Liver (tissue), 9 donors: ENCODE measurements around the gene AK1. TPM values are rescaled to one million over a fixed set of nuclear protein-coding genes. Genes with fewer than 3 reads are reported as not detected.
"Not testable (repeated sequence)": the region's sequence is repeated elsewhere in the genome, so short reads cannot be mapped to it uniquely, and the experiment has no call there.

ENCODE experiments used
- DNase-seq: peaks from one replicate; pipeline ENCODE4 v3.0.0-alpha.2; 2017; ENCODE audit warnings: low spot score
- H3K27ac ChIP-seq, 2 donors: one replicate each; pipeline ENCODE4 v1.7.0; 2013; ENCODE audit warnings: inconsistent platforms in 2 of 2, low read length in 2 of 2, control low read depth in 1 of 2, low read depth in 1 of 2, mild to moderate bottlenecking in 1 of 2
- H3K27me3 ChIP-seq, 4 donors: one replicate each; pipeline versions ENCODE4 v1.6.1 to v1.7.0; 2013; ENCODE audit warnings: low read length in 3 of 4, inconsistent platforms in 1 of 4, mild to moderate bottlenecking in 1 of 4, moderate library complexity in 1 of 4; ENCODE audit not compliant: control insufficient read depth in 4 of 4, insufficient read depth in 4 of 4
- H3K36me3 ChIP-seq, 4 donors: one replicate each; pipeline versions ENCODE4 v1.6.1 to v1.7.0; 2013; ENCODE audit warnings: low read length in 3 of 4, mild to moderate bottlenecking in 3 of 4, low read depth in 1 of 4, moderate library complexity in 1 of 4; ENCODE audit not compliant: control insufficient read depth in 4 of 4, insufficient read depth in 3 of 4
- H3K4me1 ChIP-seq, 4 donors: one replicate each; pipeline versions ENCODE4 v1.6.1 to v1.7.0; 2013; ENCODE audit warnings: low read length in 3 of 4, mild to moderate bottlenecking in 3 of 4, moderate library complexity in 1 of 4; ENCODE audit not compliant: control insufficient read depth in 4 of 4, insufficient read depth in 4 of 4
- H3K4me3 ChIP-seq, 3 donors: one replicate each; pipeline versions ENCODE4 v1.6.1 to v1.7.0; 2013; ENCODE audit warnings: low read length in 3 of 3, control low read depth in 1 of 3, low read depth in 1 of 3, mild to moderate bottlenecking in 1 of 3
- H3K9ac ChIP-seq, 2 donors: one replicate each; pipeline ENCODE4 v1.7.0; 2013; ENCODE audit warnings: low read length in 2 of 2, mild to moderate bottlenecking in 2 of 2, moderate library complexity in 2 of 2, control low read depth in 1 of 2, low read depth in 1 of 2
- H3K9me3 ChIP-seq, 4 donors: one replicate each; pipeline versions ENCODE4 v1.6.1 to v1.7.0; 2013; ENCODE audit warnings: low read length in 3 of 4; ENCODE audit not compliant: control insufficient read depth in 4 of 4
- EGR1 ChIP-seq, 2 donors: IDR thresholded peaks; 2 replicates each; pipeline ENCODE4 v1.6.1; 2016 to 2018; ENCODE audit warnings: antibody characterized with exemption in 2 of 2, low read depth in 2 of 2
- FOXA1 ChIP-seq: IDR thresholded peaks from 2 replicates; pipeline ENCODE4 v1.6.1; 2016; ENCODE audit warnings: antibody characterized with exemption
- FOXA2 ChIP-seq: IDR thresholded peaks from 2 replicates; pipeline ENCODE4 v1.6.1; 2016; ENCODE audit warnings: antibody characterized with exemption
- GABPA ChIP-seq, 2 donors: IDR thresholded peaks in 1 of 2; conservative IDR thresholded peaks in 1 of 2; 2 replicates each; pipeline ENCODE4 v1.6.1; 2016; ENCODE audit warnings: antibody characterized with exemption in 2 of 2, mild to moderate bottlenecking in 1 of 2, moderate library complexity in 1 of 2
- HNF4A ChIP-seq, 2 donors: conservative IDR thresholded peaks; 2 replicates each; pipeline ENCODE4 v1.6.1; 2016; ENCODE audit warnings: antibody characterized with exemption in 2 of 2, mild to moderate bottlenecking in 2 of 2
- HNF4G ChIP-seq: IDR thresholded peaks from 2 replicates; pipeline ENCODE4 v1.6.1; 2016; ENCODE audit warnings: antibody characterized with exemption
- JUND ChIP-seq, 2 donors: IDR thresholded peaks; 2 replicates each; pipeline ENCODE4 v1.6.1; 2016; ENCODE audit warnings: antibody characterized with exemption in 2 of 2
- NR2F2 ChIP-seq: IDR thresholded peaks from 2 replicates; pipeline ENCODE4 v1.6.1; 2016; ENCODE audit warnings: antibody characterized with exemption
- RAD21 ChIP-seq, 2 donors: IDR thresholded peaks; 2 replicates each; pipeline ENCODE4 v1.6.1; 2016; ENCODE audit warnings: antibody characterized with exemption in 2 of 2, mild to moderate bottlenecking in 2 of 2
- RXRA ChIP-seq, 2 donors: IDR thresholded peaks; 2 replicates each; pipeline ENCODE4 v1.6.1; 2017 to 2018; ENCODE audit warnings: antibody characterized with exemption in 2 of 2, mild to moderate bottlenecking in 1 of 2
- SP1 ChIP-seq: IDR thresholded peaks from 2 replicates; pipeline ENCODE4 v1.6.1; 2018; ENCODE audit warnings: antibody characterized with exemption, mild to moderate bottlenecking
- TAF1 ChIP-seq: conservative IDR thresholded peaks from 2 replicates; pipeline ENCODE4 v1.6.1; 2016; ENCODE audit warnings: antibody characterized with exemption, mild to moderate bottlenecking
- YY1 ChIP-seq: IDR thresholded peaks from 2 replicates; pipeline ENCODE4 v1.6.1; 2016; ENCODE audit warnings: antibody characterized with exemption, mild to moderate bottlenecking
- WGBS: extraction: QIAGEN DNeasy Blood & Tissue Kit; methylation state at CpG from one replicate; pipeline ENCODE4 v1.1.7; 2013; 5-methylcytosine and 5-hydroxymethylcytosine counted together
- polyA plus RNA-seq, 2 donors: library from polyadenylated mRNA; stranded (reverse) in 1 of 2; unstranded in 1 of 2; fragments of 200-250 nt in 1 of 2; fragments of >200 nt in 1 of 2; fragmentation: Nextera tagmentation in 1 of 2; extraction: Ambion mirVana in 1 of 2; gene quantifications; one replicate each; pipeline versions ENCODE4 v1.2.1 to v1.2.3, GENCODE V29; 2013 to 2015
- total RNA-seq, 2 donors: library from RNA; depleted of rRNA; stranded (reverse); fragments of >200 nt; gene quantifications; one replicate each; pipeline ENCODE4 v1.2.3, GENCODE V29; 2014
- TF ChIP-seq, protein P1 (sequence below): fragments of 150-350 bp; IDR thresholded peaks from 2 replicates; pipeline ENCODE4 v1.5.1; 2017; ENCODE audit warnings: improper control_type of control experiment, low read depth, low read length; ENCODE audit not compliant: missing input control
- TF ChIP-seq, protein P2 (sequence below): IDR thresholded peaks from 2 replicates; pipeline ENCODE4 v1.6.1; 2016; ENCODE audit warnings: antibody characterized with exemption, mild to moderate bottlenecking
- TF ChIP-seq, protein P3 (sequence below): IDR thresholded peaks from 2 replicates; pipeline ENCODE4 v1.6.1; 2016; ENCODE audit warnings: antibody characterized with exemption
- TF ChIP-seq, protein P4 (sequence below): IDR thresholded peaks from 2 replicates; pipeline ENCODE4 v1.6.1; 2016; ENCODE audit warnings: antibody characterized with exemption
- donor health status: healthy.
- donor health status: healthy.
- donor health status: healthy.
- donor health status: healthy.
- donor health status: healthy.

AK1 gene
- total and polyA plus RNA-seq, 4 donors = 10.6 to 78.3 (median 29.6) TPM

DNA sequence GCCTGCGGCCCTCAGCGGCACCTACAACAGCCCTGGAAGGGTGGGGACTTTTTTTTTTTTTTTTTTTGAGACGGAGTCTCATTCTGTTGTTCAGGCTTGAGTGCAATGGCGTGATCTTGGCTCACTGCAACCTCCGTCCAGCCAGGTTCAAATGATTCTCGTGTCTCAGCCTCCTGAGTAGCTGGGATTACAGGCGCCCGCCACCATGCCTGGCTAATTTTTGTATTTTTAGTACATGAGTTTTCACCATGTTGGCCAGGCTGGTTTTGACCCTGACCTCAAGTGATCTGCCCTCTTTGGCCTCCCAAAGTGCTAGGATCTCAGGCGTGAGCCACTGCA, 7.4 kb downstream of the AK1 start:
- not testable (repeated sequence) for H3K27me3 ChIP-seq, DNase-seq, H3K36me3 ChIP-seq, H3K27ac ChIP-seq, H3K9me3 ChIP-seq, H3K9ac ChIP-seq, H3K4me3 ChIP-seq
- H3K4me1 ChIP-seq = peaks cover 6 to 11% (median 9%) of the 10 kb centered on the region in 4 donors
- WGBS = 78% methylated on average over 9 of the region's 9 CpGs

DNA sequence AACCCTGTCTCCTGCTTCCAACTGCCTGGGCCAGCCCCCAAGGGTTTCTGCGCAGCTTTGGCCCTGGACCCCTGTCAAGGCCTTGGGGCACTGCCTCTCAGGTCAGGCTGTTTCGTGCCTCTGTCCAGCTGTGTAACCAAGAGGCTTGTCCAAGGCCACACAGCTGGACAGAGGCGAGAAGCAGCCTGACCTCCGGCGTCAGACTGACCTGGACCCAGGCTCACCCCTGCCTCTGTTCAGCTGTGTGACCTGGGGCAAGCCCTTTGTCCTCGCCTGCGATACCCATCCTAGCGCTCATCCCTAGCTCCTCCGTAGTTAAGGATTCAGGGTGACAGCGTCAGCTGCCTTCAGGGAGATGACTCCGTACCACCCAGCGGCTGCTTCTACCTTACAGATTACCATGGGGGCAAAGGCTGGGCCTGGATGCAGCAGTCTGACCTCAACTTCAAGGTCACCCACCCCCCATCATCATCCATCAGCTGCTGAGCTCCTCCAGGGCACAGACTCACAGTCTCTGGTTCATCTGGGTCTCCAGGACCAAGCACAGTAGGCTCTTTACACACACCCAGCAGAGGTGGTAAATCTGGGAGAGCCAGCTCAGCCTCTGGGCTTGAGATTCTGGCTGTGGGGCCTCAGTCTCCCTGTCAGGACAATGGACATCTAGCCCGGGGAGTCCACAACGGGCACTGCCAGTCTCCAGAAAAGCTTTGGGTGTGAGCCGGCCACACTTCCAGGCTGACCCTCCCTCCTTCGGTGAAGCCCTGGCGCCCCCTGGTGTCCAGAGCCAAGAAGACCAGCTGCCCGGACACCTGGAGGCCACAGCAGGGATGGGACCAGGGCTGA, 7.9 kb downstream of the AK1 start:
- Histone ChIP-seq H3K27ac (no peak overlapping the region), H3K9ac (no peak overlapping the region), H3K4me3 (no peak overlapping the region), H3K9me3 (no peaks in the 10 kb centered on the region), H3K27me3 (no peaks in the 10 kb centered on the region), H3K36me3 (peaks cover 0 to 6% (median under 1%) of the 10 kb centered on the region in 4 donors), H3K4me1 (peaks cover 6 to 8% (median 7%) of the 10 kb centered on the region in 4 donors)
- WGBS = 68% methylated on average over 18 of the region's 18 CpGs
- DNase-seq = peak; percentile 94
- TF ChIP-seq RAD21 (IDR thresholded peaks at IDR 0.05) (peak; percentile 96 to 97), NR2F2 (peak; percentile 48), HNF4A (conservative IDR thresholded peaks at IDR 0.05) (no peak)
- TF ChIP-seq, protein P1, sequence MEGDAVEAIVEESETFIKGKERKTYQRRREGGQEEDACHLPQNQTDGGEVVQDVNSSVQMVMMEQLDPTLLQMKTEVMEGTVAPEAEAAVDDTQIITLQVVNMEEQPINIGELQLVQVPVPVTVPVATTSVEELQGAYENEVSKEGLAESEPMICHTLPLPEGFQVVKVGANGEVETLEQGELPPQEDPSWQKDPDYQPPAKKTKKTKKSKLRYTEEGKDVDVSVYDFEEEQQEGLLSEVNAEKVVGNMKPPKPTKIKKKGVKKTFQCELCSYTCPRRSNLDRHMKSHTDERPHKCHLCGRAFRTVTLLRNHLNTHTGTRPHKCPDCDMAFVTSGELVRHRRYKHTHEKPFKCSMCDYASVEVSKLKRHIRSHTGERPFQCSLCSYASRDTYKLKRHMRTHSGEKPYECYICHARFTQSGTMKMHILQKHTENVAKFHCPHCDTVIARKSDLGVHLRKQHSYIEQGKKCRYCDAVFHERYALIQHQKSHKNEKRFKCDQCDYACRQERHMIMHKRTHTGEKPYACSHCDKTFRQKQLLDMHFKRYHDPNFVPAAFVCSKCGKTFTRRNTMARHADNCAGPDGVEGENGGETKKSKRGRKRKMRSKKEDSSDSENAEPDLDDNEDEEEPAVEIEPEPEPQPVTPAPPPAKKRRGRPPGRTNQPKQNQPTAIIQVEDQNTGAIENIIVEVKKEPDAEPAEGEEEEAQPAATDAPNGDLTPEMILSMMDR = peak; percentile 97

DNA sequence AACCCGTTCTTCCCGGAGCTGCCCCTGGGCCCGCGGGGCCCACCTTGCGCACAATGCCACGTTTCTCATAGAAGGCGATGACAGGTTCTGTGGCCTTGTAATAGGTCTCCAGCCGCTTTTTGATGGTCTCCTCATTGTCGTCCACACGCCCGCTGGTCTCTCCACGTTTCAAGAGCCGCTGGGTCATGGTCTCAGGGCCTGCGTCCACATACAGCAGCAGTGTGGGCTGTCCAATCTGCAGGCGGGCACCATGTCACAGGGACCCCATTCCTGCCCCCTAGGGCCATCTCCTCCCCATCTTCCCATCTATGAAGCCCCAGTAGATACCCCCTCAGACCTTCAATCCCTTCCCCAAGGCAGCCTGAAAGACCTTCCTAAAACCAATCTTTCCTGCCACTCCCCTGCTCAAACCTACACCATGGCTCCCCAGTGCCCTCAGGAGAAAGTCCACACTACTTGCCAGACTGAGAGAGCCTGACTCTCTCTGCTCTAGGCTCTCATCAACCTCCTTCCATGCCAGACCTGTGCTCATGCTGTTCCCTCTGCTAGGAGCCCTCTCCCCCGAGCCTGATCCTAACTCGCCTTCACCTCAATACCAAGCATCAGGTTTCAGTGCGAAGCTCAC, 9.1 kb downstream of the AK1 start:
- WGBS = 95% methylated on average over 18 of the region's 18 CpGs
- H3K36me3 ChIP-seq = peaks cover 0 to 6% (median under 1%) of the 10 kb centered on the region in 4 donors
- H3K27ac ChIP-seq = peak overlapping the region in 1 of 2 donors; percentile 18
- H3K4me1 ChIP-seq = peaks cover 0 to 3% (median 0%) of the 10 kb centered on the region in 4 donors
- no peaks in the 10 kb centered on the region for H3K27me3 ChIP-seq
- no peak overlapping the region for H3K9ac ChIP-seq
- H3K9me3 ChIP-seq = no peaks in the 10 kb centered on the region
- no peak overlapping the region for H3K4me3 ChIP-seq
- DNase-seq = no peak
- TF ChIP-seq HNF4A (conservative IDR thresholded peaks at IDR 0.05) (no peak), FOXA1 (no peak), NR2F2 (no peak), JUND (IDR thresholded peaks at IDR 0.05) (no peak), GABPA (IDR thresholded peaks at IDR 0.05 in 1 of 2, conservative IDR thresholded peaks at IDR 0.05 in 1 of 2) (no peak), EGR1 (IDR thresholded peaks at IDR 0.05; ENCODE audit: low read depth in 2 of 2) (no peak), TAF1 (no peak), RAD21 (IDR thresholded peaks at IDR 0.05) (no peak), SP1 (no peak), RXRA (IDR thresholded peaks at IDR 0.05) (no peak), FOXA2 (no peak), HNF4G (no peak), YY1 (no peak)
- TF ChIP-seq, protein P2, sequence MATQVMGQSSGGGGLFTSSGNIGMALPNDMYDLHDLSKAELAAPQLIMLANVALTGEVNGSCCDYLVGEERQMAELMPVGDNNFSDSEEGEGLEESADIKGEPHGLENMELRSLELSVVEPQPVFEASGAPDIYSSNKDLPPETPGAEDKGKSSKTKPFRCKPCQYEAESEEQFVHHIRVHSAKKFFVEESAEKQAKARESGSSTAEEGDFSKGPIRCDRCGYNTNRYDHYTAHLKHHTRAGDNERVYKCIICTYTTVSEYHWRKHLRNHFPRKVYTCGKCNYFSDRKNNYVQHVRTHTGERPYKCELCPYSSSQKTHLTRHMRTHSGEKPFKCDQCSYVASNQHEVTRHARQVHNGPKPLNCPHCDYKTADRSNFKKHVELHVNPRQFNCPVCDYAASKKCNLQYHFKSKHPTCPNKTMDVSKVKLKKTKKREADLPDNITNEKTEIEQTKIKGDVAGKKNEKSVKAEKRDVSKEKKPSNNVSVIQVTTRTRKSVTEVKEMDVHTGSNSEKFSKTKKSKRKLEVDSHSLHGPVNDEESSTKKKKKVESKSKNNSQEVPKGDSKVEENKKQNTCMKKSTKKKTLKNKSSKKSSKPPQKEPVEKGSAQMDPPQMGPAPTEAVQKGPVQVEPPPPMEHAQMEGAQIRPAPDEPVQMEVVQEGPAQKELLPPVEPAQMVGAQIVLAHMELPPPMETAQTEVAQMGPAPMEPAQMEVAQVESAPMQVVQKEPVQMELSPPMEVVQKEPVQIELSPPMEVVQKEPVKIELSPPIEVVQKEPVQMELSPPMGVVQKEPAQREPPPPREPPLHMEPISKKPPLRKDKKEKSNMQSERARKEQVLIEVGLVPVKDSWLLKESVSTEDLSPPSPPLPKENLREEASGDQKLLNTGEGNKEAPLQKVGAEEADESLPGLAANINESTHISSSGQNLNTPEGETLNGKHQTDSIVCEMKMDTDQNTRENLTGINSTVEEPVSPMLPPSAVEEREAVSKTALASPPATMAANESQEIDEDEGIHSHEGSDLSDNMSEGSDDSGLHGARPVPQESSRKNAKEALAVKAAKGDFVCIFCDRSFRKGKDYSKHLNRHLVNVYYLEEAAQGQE = no peak
- TF ChIP-seq, protein P1 = no peak
- TF ChIP-seq, protein P3, sequence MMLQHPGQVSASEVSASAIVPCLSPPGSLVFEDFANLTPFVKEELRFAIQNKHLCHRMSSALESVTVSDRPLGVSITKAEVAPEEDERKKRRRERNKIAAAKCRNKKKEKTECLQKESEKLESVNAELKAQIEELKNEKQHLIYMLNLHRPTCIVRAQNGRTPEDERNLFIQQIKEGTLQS = no peak
- TF ChIP-seq, protein P4, sequence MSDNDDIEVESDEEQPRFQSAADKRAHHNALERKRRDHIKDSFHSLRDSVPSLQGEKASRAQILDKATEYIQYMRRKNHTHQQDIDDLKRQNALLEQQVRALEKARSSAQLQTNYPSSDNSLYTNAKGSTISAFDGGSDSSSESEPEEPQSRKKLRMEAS = no peak
